ENCODE data around the gene ACTN1.

Gene ACTN1

GRCh38 chr14:68970038-68970612, 9.0 kb downstream of the ACTN1 start:
- no peak for DNase-seq (ENCODE audit: low spot score)

GRCh38 chr14:68969278-68970033, 9.6 kb downstream of the ACTN1 start:
- DNase-seq (ENCODE audit: low spot score) = no peak

- DNase-seq (ENCODE audit: low spot score) = no peak
Measured at GRCh38 chr14:68968721-68969120, 10.4 kb downstream of the ACTN1 start.

- no peak for DNase-seq (ENCODE audit: low spot score)
Measured at GRCh38 chr14:68968051-68968450, 11.1 kb downstream of the ACTN1 start.

GRCh38 chr14:68967459-68967940, 11.6 kb downstream of the ACTN1 start:
- DNase-seq (ENCODE audit: low spot score) = no peak

GRCh38 chr14:68966872-68967301, 12.2 kb downstream of the ACTN1 start:
- no peak for DNase-seq (ENCODE audit: low spot score)

- DNase-seq (ENCODE audit: low spot score) = no peak
Measured at GRCh38 chr14:68965261-68965761, 13.8 kb downstream of the ACTN1 start.

- DNase-seq (ENCODE audit: low spot score) = no peak
Measured at GRCh38 chr14:68964300-68965093, 14.6 kb downstream of the ACTN1 start.

- DNase-seq (ENCODE audit: low spot score) = no peak
Measured at GRCh38 chr14:68962681-68963080, 16.4 kb downstream of the ACTN1 start.

- DNase-seq (ENCODE audit: low spot score) = peak; percentile 90
Measured at GRCh38 chr14:68961781-68962584, 17.1 kb downstream of the ACTN1 start.

- no peak for DNase-seq (ENCODE audit: low spot score)
Measured at GRCh38 chr14:68961361-68961760, 17.7 kb downstream of the ACTN1 start.

- DNase-seq (ENCODE audit: low spot score) = no peak
Measured at GRCh38 chr14:68960123-68960522, 19.0 kb downstream of the ACTN1 start.

- no peak for DNase-seq (ENCODE audit: low spot score)
Measured at GRCh38 chr14:68959035-68959434, 20.1 kb downstream of the ACTN1 start.

- no peak for DNase-seq (ENCODE audit: low spot score)
Measured at GRCh38 chr14:68958553-68958952, 20.5 kb downstream of the ACTN1 start.

- DNase-seq (ENCODE audit: low spot score) = no peak
Measured at GRCh38 chr14:68957775-68958174, 21.3 kb downstream of the ACTN1 start.

GRCh38 chr14:68956724-68957123, 22.4 kb downstream of the ACTN1 start:
- DNase-seq (ENCODE audit: low spot score) = no peak

GRCh38 chr14:68955851-68956179, 23.3 kb downstream of the ACTN1 start:
- no peak for DNase-seq (ENCODE audit: low spot score)

- no peak for DNase-seq (ENCODE audit: low spot score)
Measured at GRCh38 chr14:68955164-68955850, 23.8 kb downstream of the ACTN1 start.

GRCh38 chr14:68953196-68953555, 25.9 kb downstream of the ACTN1 start:
- no peak for DNase-seq (ENCODE audit: low spot score)

GRCh38 chr14:68952531-68953195, 26.4 kb downstream of the ACTN1 start:
- DNase-seq (ENCODE audit: low spot score) = no peak

Measured in kidney tubule cell (primary cell).